Measurements from ENCODE around the gene DDIT3. TPM values are rescaled to one million over a fixed set of nuclear protein-coding genes. Genes with fewer than 3 reads are reported as not detected.

Gene DDIT3
- total and polyA plus RNA-seq, 2 of the 8 experiments (the other 6 are each of a cell fraction or from before 2014, with no cell fraction given) = 4.9 to 5.7 TPM

GRCh38 chr12:57511588-57512325, 8.6 kb downstream of the DDIT3 start (continued):
- TF ChIP-seq TAF1 (IDR thresholded peaks at IDR 0.05; ENCODE audit: low read depth, low read length) (no peak), NRF1 (IDR thresholded peaks at IDR 0.05; ENCODE audit: low read depth, low read length) (no peak), CREB1 (IDR thresholded peaks at IDR 0.05) (no peak)

All from H1 (cell line).